SK-N-SH treated with all-trans-retinoic acid at 6 μM for 48 hours (cell line): ENCODE results near the gene SLC30A1.

Experiments
- ATAC-seq: fragments of 200-7000 bp; cut with Tn5 transposase; 3 replicates; pipeline ENCODE4 v1.9.1; 2020; ENCODE audit warnings: mild to moderate bottlenecking, moderate library complexity
- ARNTL ChIP-seq: fragments of 450-650 bp; formaldehyde crosslinking; IDR thresholded peaks from 2 replicates; pipeline ENCODE4 v1.5.0; 2020; ENCODE audit warnings: low read depth, mild to moderate bottlenecking, moderate library complexity, borderline replicate concordance
- BACH2 ChIP-seq: fragments of 250-450 bp; sonication (Bioruptor Pico); IDR thresholded peaks from 2 replicates; pipeline ENCODE4 v1.9.0; 2021; ENCODE audit warnings: mild to moderate bottlenecking, borderline replicate concordance
- CREB5 ChIP-seq: fragments of 250-450 bp; sonication (Bioruptor Pico); IDR thresholded peaks from 2 replicates; pipeline ENCODE4 v1.5.1; 2020; ENCODE audit warnings: low read depth, mild to moderate bottlenecking, moderate library complexity
- CSDC2 ChIP-seq: fragments of 250-450 bp; sonication (Bioruptor Pico); IDR thresholded peaks from 2 replicates; pipeline ENCODE4 v1.5.0; 2020; ENCODE audit warnings: mild to moderate bottlenecking, moderate library complexity
- CSRNP3 ChIP-seq: fragments of 250-450 bp; sonication (Bioruptor Pico); IDR thresholded peaks from 2 replicates; pipeline ENCODE4 v1.5.1; 2021; ENCODE audit warnings: mild to moderate bottlenecking, moderate library complexity
- ESRRG ChIP-seq: fragments of 250-450 bp; sonication (Bioruptor Pico); IDR thresholded peaks from 2 replicates; pipeline ENCODE4 v1.6.1; 2021; ENCODE audit warnings: mild to moderate bottlenecking
- ISL1 ChIP-seq: fragments of 250-450 bp; sonication (Bioruptor Pico); IDR thresholded peaks from 2 replicates; pipeline ENCODE4 v2.1.2; 2022; ENCODE audit warnings: mild to moderate bottlenecking, moderate library complexity
- OSR1 ChIP-seq: fragments of 250-450 bp; sonication (Bioruptor Pico); IDR thresholded peaks from 2 replicates; pipeline ENCODE4 v1.8.0; 2022; ENCODE audit warnings: moderate library complexity, mild to moderate bottlenecking, inconsistent platforms
- PATZ1 ChIP-seq: fragments of 250-450 bp; sonication (Bioruptor Pico); IDR thresholded peaks from 2 replicates; pipeline ENCODE4 v1.8.0; 2020; ENCODE audit warnings: mild to moderate bottlenecking, moderate library complexity, borderline replicate concordance
- POU6F1 ChIP-seq: fragments of 250-450 bp; sonication (Bioruptor Pico); IDR thresholded peaks from 2 replicates; pipeline ENCODE4 v1.8.0; 2021; ENCODE audit warnings: low read depth, mild to moderate bottlenecking, moderate library complexity, borderline replicate concordance
- RARB ChIP-seq: fragments of 250-450 bp; sonication (Bioruptor Pico); IDR thresholded peaks from 2 replicates; pipeline ENCODE4 v1.8.0; 2021; ENCODE audit warnings: mild to moderate bottlenecking, moderate library complexity
- SNAI2 ChIP-seq: fragments of 250-450 bp; sonication (Bioruptor Pico); IDR thresholded peaks from 2 replicates; pipeline ENCODE4 v1.5.0; 2020; ENCODE audit warnings: mild to moderate bottlenecking, moderate library complexity
- TCF4 ChIP-seq: fragments of 250-450 bp; sonication (Bioruptor Pico); IDR thresholded peaks from 2 replicates; pipeline ENCODE4 v1.8.0; 2021; ENCODE audit warnings: mild to moderate bottlenecking, moderate library complexity, borderline replicate concordance
- TOX ChIP-seq: fragments of 250-450 bp; sonication (Bioruptor Pico); IDR thresholded peaks from 2 replicates; pipeline ENCODE4 v1.8.0; 2021; ENCODE audit warnings: mild to moderate bottlenecking, moderate library complexity, borderline replicate concordance
- ZFP3 ChIP-seq: fragments of 250-450 bp; sonication (Bioruptor Pico); IDR thresholded peaks from 2 replicates; pipeline ENCODE4 v1.5.0; 2020; ENCODE audit warnings: mild to moderate bottlenecking, moderate library complexity
- ZNF565 ChIP-seq: fragments of 450-650 bp; formaldehyde crosslinking; conservative IDR thresholded peaks from 2 replicates; pipeline ENCODE4 v1.5.0; 2020; ENCODE audit warnings: low read depth, mild to moderate bottlenecking, moderate library complexity
- ZNF70 ChIP-seq: fragments of 450-650 bp; formaldehyde crosslinking; IDR thresholded peaks from 2 replicates; pipeline ENCODE4 v1.5.0; 2020; ENCODE audit warnings: mild to moderate bottlenecking, moderate library complexity
- ZNF8 ChIP-seq: fragments of 450-650 bp; formaldehyde crosslinking; IDR thresholded peaks from 2 replicates; pipeline ENCODE4 v1.5.0; 2020; ENCODE audit warnings: mild to moderate bottlenecking, moderate library complexity

SLC30A1 gene

GRCh38 chr1:211603713-211604112 is 24.8 kb upstream of the SLC30A1 start:
- TF ChIP-seq ZNF70 (CRISPR knock-in tag), result no peak
- no peak for TF ChIP-seq TCF4
- TF ChIP-seq TOX (CRISPR knock-in tag), result no peak
- TF ChIP-seq SNAI2, result no peak
- TF ChIP-seq CSRNP3, result no peak
- TF ChIP-seq BACH2 (CRISPR knock-in tag), result no peak
- TF ChIP-seq ZNF8 (CRISPR knock-in tag), result no peak
- TF ChIP-seq, all 23 proteins: peak for 0
- no peak for ATAC-seq

- TF ChIP-seq CSDC2 (no peak), ARNTL (CRISPR knock-in tag) (no peak), BACH2 (CRISPR knock-in tag) (no peak), POU6F1 (no peak), RARB (no peak), ISL1 (no peak), ZNF70 (CRISPR knock-in tag) (no peak), ZFP3 (CRISPR knock-in tag) (no peak), ESRRG (CRISPR knock-in tag) (no peak), PATZ1 (CRISPR knock-in tag) (no peak)
- ATAC-seq, result peak; percentile 63
These were observed 24.3 kb upstream of the SLC30A1 start for GRCh38 chr1:211603191-211603701.

GRCh38 chr1:211601982-211602670 is 23.2 kb upstream of the SLC30A1 start:
- ATAC-seq, result peak; percentile 8; the same call in 1 of the 3 replicates
- TF ChIP-seq ISL1 (no peak), CREB5 (no peak), POU6F1 (no peak), ARNTL (CRISPR knock-in tag) (no peak), ESRRG (CRISPR knock-in tag) (no peak)

GRCh38 chr1:211601159-211601558 is 22.2 kb upstream of the SLC30A1 start:
- no peak for ATAC-seq
- TF ChIP-seq OSR1 (no peak), BACH2 (CRISPR knock-in tag) (no peak), ZNF565 (CRISPR knock-in tag) (no peak), TOX (CRISPR knock-in tag) (no peak), CREB5 (no peak)
